ENCODE data around the gene FAM149B1. TPM values are rescaled to one million over a fixed set of nuclear protein-coding genes. Genes with fewer than 3 reads are reported as not detected.

Gene FAM149B1
- 15.5 TPM for polyA plus RNA-seq (2012; ENCODE audit: insufficient read depth, insufficient read length, low read depth)

- TF ChIP-seq CTCF (IDR thresholded peaks at IDR 0.05; ENCODE audit: low read depth, low read length) = no peak
- H3K4me3 ChIP-seq (ENCODE audit: low read depth, low read length) = peak within 1 kb of the TSS; percentile 91
- H3K9me3 ChIP-seq = no peaks in the 10 kb centered on the region
Measured at GRCh38 chr10:73167783-73168464, at the start of gene FAM149B1, which contains the start of gene ECD. Gene FAM149B1, plus strand, starts transcription at chr10:73168119. Its CDS starts 221 bp downstream, at chr10:73168340. Gene ECD, minus strand, starts transcription at chr10:73168008. Its CDS starts 4,071 bp downstream, at chr10:73163937.

GRCh38 chr10:73119457-73119856 lies 48.5 kb upstream of the FAM149B1 start:
- Histone ChIP-seq H3K36me3 (no peaks in the 10 kb centered on the region; the same call in none of the 2 replicates), H3K27me3 (no peaks in the 10 kb centered on the region), H3K4me3 (ENCODE audit: low read depth, low read length) (no peak overlapping the region), H3K4me1 (no peaks in the 10 kb centered on the region), H3K9me3 (no peaks in the 10 kb centered on the region)
- TF ChIP-seq CTCF (IDR thresholded peaks at IDR 0.05; ENCODE audit: low read depth, low read length) = no peak
- no peak for DNase-seq

More at GRCh38 chr10:73167783-73168464, at the start of gene FAM149B1, which contains the start of gene ECD:
- Histone ChIP-seq H3K4me1 (peaks cover 4% of the 10 kb centered on the region), H3K27me3 (no peaks in the 10 kb centered on the region), H3K36me3 (peaks cover 14% of the 10 kb centered on the region)
- DNase-seq = peak; percentile 94

- no peaks in the 10 kb centered on the region; the same call in none of the 2 replicates for H3K36me3 ChIP-seq
- TF ChIP-seq CTCF (IDR thresholded peaks at IDR 0.05; ENCODE audit: low read depth, low read length) = no peak
- no peak for DNase-seq
- H3K9me3 ChIP-seq = no peaks in the 10 kb centered on the region
- H3K4me1 ChIP-seq = no peaks in the 10 kb centered on the region
- no peak overlapping the region for H3K4me3 ChIP-seq (ENCODE audit: low read depth, low read length)
- no peaks in the 10 kb centered on the region for H3K27me3 ChIP-seq
Measured at GRCh38 chr10:73119952-73120351, 48.0 kb upstream of the FAM149B1 start.

- no peak for DNase-seq
- TF ChIP-seq CTCF (IDR thresholded peaks at IDR 0.05; ENCODE audit: low read depth, low read length) = no peak
- H3K9me3 ChIP-seq = no peaks in the 10 kb centered on the region
- no peaks in the 10 kb centered on the region for H3K4me1 ChIP-seq
- no peaks in the 10 kb centered on the region for H3K27me3 ChIP-seq
- peaks cover 11% of the 10 kb centered on the region for H3K36me3 ChIP-seq
- H3K4me3 ChIP-seq (ENCODE audit: low read depth, low read length) = no peak overlapping the region
Measured at GRCh38 chr10:73126343-73126742, 41.6 kb upstream of the FAM149B1 start.

GRCh38 chr10:73131301-73131700 lies 36.6 kb upstream of the FAM149B1 start:
- Histone ChIP-seq H3K27me3 (no peaks in the 10 kb centered on the region), H3K4me3 (ENCODE audit: low read depth, low read length) (no peak overlapping the region), H3K9me3 (no peaks in the 10 kb centered on the region), H3K4me1 (no peaks in the 10 kb centered on the region), H3K36me3 (peaks cover 49% of the 10 kb centered on the region)
- no peak for TF ChIP-seq CTCF (IDR thresholded peaks at IDR 0.05; ENCODE audit: low read depth, low read length)
- no peak for DNase-seq
